K562 (cell line): Measurements from ENCODE around the gene NISCH.

Experiments used
- GABPB1 ChIP-seq: sonication (generic); formaldehyde crosslinking; IDR thresholded peaks from 2 replicates; pipeline ENCODE4 v1.8.0; 2022; ENCODE audit warnings: mild to moderate bottlenecking, missing genetic modification reagents
- RAD21 ChIP-seq, 2 experiments: fragments of 250-450 bp in 1 of 2; fragments of 450-650 bp in 1 of 2; sonication (Bioruptor Pico) in 1 of 2; formaldehyde crosslinking in 1 of 2; IDR thresholded peaks in 1 of 2; conservative IDR thresholded peaks in 1 of 2; 2 replicates each; pipeline versions ENCODE4 v1.4.0 to v1.8.0; 2020 to 2022; ENCODE audit warnings: mild to moderate bottlenecking in 2 of 2, moderate library complexity in 1 of 2
- SREBF2 ChIP-seq: sonication (generic); formaldehyde crosslinking; IDR thresholded peaks from 2 replicates; pipeline ENCODE4 v1.4.0; 2020; ENCODE audit warnings: mild to moderate bottlenecking, missing genetic modification reagents
- ZNF707 ChIP-seq: fragments of 250-450 bp; sonication (Bioruptor Pico); conservative IDR thresholded peaks from 2 replicates; pipeline ENCODE4 v1.8.0; 2022; ENCODE audit warnings: inconsistent platforms, mild to moderate bottlenecking, moderate library complexity

DNA sequence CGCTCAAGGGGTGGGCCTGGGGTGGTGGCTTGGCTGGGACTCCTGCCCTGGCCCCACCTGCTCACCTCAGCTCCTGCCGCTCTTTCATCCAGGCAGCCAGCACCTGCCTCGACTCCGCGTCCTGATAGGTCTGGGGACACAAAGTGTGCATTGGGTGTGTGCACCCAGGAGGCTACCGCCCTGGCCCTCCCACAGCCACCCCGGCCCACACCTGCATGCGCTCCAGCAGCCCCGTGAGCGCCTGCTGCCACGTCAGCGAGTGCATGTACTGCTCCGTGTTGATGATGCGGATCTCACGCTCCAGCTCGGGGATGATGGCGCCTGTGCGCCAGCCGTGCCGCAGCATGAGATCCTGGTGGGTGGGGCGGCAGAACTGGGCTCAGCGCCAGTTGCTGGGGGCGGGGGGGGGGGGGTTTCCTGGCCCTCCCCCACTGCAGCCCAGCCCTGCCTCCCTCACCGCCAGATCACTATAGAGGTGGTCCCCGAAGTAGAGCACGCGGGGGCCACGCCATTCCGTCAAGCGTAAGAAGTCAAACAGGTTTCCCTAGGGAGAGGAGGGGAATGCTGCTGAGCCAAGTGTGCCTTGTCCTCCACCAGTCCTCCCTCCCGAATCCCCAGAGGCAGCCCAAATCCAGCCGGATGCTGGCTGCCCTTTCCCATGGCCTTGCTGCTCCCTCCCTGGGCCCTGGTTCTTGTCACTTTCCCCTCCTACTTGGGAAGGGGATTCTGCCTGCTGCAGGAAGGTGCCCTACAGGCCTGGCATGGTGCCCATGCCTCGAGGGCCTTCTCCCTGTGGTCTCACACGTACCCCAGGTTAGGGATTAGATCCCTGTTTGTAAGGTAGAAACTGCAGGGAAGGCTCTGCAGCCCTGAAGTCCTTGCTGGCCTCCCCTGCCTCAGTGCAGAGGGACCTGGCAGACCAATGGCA is 69.6 kb downstream of the NISCH start:
- TF ChIP-seq SREBF2 (CRISPR knock-in tag) (no peak), GABPB1 (CRISPR knock-in tag) (no peak), RAD21 (CRISPR knock-in tag; conservative IDR thresholded peaks at IDR 0.05 in 1 of 2, IDR thresholded peaks at IDR 0.05 in 1 of 2) (no peak), ZNF707 (CRISPR knock-in tag) (no peak)
